Measurements from ENCODE around the gene KRTAP12-2.

Gene KRTAP12-2

DNA sequence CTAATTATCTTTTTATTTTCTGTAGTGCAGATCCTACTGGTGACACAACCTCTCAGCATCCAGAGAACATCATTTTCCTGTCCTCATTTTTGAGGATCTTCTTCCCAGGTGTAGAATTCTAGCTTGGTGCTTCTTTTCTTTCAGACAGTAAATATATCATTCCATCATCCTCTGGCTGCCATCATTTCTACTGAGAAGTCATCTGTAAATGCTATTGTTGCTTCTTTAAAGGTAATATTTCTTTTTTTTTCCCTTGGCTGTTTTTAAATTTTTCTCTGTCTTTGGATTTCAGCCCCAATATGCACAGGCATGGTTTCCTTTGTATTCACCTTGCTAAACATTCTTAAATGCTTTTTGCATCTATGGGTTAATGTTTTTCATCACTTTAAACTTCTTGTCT lies 43.2 kb downstream of the KRTAP12-2 start:
- no peak for DNase-seq

- no peak for DNase-seq
Measured at GRCh38 chr21:44619886-44620285, 46.8 kb downstream of the KRTAP12-2 start.

DNA sequence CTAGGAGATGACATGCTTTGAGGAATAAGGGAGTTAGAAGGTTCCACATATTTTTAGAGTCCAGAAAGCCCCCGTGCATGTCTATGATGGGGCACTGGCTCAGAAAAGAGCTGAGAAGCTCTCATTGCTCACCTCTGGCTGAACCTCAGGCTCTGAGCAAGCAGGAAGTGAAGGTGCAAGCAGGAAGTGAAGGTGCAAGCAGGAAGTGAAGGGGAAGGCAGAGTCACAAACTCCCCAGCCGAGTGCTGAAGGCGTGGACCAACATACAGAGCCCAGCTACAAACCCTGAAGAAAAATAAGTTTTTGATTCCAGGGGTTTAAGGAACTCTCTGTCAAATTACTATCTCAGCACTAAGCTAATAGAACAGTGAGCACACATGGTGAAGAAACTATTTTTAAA lies 47.8 kb downstream of the KRTAP12-2 start:
- no peak for DNase-seq

DNA sequence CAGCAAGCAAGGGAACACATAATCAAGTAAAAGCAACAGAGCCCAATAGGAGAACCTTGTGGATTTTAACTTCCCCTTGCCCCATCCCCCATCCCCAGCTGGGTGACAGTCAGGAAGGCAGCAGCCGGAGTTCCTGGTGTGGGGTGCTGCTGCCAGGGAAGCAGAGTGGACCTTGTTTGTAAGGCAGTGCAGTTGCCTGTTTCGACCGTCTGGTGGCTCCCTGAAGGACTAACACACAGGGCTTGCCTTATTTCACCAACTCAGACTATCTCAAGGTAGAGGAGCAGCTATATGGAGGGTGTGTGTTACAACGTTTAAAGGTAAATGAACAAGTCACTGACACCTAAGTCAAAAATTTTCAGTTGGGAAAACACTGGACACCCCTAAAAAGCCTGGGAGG lies 48.2 kb downstream of the KRTAP12-2 start:
- no peak for DNase-seq

- no peak for DNase-seq
Measured at GRCh38 chr21:44617071-44617501, 49.6 kb downstream of the KRTAP12-2 start.

- no peak for DNase-seq
Measured at GRCh38 chr21:44616591-44616926, 50.2 kb downstream of the KRTAP12-2 start.
